HG03378 (cell line): ENCODE measurements around the gene FBXO9.
A peak's percentile ranks its signal among the peaks of the same experiment; 100 is the strongest.

Experiments used
- ATAC-seq: cut with Tn5 transposase; IDR thresholded peaks from one replicate; pipeline ENCODE4 v1.9.1; 2021; ENCODE audit warnings: mild to moderate bottlenecking, moderate library complexity; ENCODE audit not compliant: unreplicated experiment

Gene FBXO9

DNA sequence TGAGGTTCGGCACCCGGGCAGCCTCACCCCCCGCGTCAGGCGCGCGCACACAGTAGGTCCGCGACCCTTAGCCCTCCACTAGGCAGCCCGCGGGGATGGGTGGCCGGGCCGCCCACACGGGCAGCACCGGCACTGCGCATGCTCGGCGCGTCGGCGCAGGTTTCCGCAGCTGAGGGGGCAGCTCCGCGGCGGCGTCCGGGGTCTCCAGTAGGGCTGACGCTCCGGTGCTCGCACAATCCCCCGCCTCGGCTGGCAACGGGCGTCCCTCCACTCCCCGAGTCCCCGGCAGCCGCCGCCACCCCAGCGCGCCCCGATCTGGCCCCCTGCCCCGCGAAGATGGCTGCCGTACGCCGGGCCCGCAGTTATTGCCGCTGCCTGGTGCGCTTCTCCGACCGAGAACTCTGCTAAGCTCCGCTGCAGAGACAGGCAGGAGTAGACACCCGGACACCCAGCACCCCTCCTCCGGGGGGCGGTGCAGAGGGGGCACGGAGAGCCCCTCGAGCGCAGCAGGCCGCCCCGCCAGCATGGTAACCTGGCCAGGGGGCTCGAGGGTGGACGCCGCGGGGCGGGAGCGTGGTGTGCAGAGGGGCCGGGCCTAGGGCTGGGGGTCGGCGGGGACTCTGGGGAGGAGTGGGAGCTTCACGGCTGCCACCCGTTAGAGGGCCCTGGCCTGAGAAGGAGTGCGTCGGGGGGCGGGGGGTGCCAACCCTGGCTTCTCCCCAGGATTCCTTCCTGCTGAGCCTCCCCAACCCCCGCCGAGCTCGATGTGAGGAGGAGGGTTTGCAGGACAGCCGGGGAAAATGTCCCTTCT is at the start of gene FBXO9:
Gene FBXO9, plus strand, starts transcription at position 139 of the 811 bp plus-strand sequence. Its CDS starts 386 bp downstream, at position 525.
- ATAC-seq, result peak; percentile 33

DNA sequence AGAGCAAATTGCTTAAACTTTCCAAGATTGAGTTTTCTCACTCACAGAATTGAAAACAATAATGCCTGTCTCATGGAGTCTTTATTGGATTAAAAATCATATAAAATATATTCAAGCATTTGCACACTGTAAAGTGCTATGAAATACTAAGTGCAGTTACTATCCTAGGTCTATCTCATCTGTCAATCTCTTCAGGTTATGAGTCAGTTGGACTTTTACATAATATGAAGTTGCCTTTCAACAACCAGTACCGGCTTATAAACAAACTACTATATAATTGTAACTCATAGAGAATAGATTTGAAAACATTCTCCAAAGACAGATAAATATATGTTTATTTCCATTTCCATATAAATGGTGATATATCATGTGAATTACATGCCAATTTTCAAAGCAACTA is 49.7 kb upstream of the FBXO9 start:
- no peak for ATAC-seq

DNA sequence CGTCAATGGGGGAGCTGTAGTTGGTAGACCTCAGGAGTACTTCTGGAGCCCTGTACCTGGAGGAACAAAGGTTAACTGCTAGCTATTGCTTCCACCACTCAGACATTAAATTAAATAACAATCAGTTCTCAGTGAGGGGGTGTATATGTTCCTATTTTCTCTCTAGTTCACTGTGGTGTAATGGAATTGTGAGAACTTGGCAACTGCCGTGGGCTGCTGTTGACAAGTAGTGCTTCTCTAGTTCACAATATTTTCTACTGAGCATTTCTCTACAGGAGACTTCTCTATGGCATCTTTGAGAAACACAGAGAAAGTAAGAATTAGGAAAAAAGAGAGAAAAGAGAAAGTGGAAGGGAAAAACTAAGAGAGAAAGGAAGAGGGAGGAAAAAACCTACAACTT is 46.8 kb upstream of the FBXO9 start:
- ATAC-seq, result no peak

DNA sequence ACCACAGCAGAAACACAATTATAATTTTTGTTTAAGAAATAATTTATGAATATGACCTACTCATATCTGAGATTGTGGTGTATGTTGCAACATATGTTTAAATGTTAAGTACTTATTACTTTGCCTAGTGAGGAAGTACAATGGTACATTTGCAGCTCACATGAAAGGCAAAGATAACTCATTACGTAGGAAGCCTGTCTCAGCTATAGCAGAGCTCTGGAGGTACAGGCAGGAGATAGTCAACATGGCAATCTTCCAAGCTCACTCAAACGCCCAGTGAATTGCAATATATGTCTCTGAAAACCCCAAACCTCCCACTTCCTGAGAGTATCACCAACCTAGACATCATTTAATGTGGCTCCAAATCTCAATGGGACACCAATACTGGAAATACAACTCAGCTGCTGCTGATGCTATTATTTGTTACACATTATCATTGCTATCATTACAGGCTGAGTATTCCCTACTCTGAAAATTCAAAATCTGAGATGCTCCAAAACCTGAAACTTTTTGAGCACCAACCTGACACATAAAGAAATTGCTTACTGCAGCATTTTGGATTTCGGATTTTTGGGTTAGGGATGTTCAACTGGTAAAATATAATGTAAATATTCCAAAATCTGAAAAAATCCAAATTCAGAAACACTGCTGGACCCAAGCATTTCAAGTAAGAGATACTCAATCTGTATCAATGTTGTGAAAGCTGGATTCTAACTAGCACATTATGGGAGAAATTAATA is 45.0 kb upstream of the FBXO9 start:
- ATAC-seq, result no peak

DNA sequence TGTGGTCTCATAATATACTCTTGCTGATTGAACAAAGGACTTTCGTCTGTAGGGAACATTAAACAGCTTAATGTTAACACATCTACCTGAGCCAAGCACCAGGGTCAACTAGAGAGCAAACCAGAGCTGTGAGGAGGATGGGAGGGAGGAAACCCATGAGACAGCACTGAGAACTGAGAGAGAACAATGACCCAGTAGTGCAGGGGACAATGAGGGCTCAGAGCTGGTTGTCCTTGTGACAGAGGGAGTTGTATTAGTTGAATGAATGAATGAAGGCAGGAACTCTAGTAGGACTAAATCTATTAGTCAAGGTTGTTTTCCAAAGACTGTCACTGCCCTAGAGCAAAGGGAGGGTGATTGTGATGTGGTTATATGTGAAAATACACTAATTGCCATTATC is 41.9 kb upstream of the FBXO9 start:
- no peak for ATAC-seq

DNA sequence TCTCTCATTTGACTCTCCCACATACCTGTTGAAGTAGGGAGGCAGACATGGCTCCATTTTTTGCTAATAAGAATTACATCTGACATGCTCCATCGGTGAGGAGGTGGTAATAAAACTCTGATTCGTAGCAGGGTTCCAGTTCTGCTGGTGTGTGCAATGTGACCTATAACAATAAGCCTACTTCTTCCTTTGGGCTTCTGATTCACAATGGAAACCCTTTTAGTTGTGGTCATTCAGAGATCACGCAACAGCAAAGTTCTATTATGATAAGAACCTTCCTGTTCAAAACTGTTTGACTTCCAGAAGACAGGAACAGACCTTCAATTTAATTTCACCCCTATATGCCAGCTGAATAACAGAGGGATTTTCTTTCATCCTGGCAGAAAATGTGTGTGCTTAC is 38.7 kb upstream of the FBXO9 start:
- no peak for ATAC-seq

DNA sequence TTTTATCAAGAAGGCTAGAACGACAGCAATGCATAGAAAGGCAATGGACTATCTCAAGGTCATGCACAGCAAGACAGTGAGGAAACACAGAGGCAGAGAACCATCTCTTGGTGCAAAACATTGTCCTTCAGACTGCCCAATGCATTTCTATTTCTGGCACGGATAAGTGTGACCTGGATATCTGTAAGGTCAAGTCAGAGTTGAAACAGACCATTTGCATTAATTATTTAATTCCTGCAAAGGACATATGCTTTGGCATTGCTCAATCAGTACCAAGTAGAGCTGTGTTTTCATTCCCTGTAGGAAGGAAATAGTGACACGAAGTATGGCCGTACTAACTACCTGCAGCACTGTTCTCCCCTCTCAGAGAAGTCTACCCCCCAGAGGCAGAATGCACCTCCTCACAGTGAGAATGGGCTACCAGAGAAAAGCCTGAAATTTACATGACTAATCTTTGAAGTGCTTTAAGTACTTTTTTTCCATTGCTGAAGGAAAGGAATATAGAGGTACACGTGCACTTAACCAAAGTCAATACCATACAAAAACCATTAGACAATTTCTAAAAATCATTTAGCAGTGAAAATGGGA is 38.0 kb upstream of the FBXO9 start:
- no peak for ATAC-seq

DNA sequence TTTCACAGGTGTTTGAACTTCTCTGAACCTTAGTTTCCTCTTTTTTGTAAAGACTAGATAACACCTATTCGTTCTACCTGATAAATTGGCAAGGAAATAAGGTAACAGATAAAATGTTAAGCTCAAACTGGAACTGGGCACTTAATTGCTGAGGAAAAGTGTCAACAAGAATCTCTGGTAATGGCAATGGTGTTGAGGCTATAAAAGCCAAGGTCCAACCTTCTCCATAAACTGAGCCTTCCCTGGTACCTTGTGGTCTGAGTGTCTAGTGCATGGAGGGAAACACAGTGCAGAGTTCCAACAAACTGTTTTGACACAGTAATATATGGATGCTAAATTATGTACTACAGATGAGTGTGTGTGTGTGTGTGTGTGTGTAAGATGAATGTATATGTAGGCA is 36.7 kb upstream of the FBXO9 start:
- no peak for ATAC-seq

DNA sequence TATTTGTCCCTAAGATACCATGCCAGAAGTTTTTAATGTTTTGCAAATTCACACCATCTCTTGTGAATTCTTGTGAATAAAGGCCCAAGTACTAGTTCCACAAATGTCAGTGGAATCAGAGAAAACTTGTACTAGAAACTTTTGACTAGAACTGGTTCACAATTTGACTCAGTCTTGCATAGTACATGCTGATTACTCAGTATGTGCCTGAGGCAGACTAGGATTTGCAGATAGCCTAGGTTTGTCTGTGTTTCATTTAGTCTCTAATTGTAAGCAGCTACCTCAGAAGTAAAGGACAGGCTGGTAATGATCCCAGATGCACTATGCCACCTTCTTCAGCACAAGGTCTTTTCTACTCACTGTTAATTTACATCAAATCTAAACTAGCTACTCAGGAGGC is 35.9 kb upstream of the FBXO9 start:
- no peak for ATAC-seq

DNA sequence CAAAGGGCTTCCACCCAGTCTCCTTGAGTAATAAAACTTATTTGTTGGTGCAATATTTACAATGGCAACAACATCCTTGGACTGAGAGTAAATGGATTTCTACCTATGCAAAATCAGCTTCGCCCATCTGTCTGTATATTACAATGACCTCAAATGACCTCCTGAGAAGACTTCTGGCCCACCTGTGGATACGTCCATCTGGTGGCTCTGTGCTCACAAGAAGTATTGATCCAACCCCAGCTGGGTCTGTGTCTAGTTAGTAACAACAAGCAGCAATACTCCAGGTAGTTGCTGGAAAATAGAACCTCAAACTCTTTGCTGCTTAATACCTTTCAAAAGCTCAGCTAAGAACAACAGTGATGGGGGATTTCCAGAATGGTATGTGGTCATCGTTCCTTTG is 35.4 kb upstream of the FBXO9 start:
- ATAC-seq, result no peak

DNA sequence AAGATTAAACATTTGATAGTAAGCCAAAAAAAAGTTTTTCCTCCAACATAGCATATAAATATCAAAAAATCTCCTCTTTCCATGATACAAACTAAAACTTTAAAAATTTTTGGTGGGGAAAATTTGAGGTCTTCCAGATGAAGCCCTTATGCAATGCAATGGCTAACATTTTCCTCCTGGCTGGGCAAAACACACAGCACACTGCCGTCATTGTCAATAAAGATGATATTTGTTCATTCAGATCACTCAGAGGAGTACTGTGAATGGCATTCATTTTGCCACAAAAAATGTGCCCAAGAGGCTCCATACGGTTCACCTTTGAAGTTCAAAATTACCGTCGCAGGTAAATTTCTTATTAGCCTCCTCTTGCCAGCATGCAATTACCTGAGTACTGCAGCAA is 33.9 kb upstream of the FBXO9 start:
- ATAC-seq, result no peak

DNA sequence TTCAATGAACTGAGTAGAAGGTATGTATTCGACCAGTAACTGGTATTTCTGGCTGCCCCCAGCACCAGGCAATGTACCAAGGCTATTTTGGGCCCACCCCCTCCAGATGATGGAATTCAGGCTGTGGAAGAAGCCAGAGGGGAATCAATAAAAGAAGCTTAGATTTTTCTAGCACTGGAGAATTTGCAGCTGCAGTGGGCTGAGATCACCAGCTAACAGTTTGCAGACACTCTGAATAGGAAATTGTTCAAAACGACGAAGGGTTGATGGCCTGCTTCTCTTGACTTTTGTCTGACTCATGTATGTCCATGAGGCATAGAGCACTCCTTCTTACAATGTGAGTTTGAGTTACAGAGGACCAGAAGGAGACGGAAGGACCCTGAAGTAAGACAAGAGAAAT is 32.4 kb upstream of the FBXO9 start:
- no peak for ATAC-seq

DNA sequence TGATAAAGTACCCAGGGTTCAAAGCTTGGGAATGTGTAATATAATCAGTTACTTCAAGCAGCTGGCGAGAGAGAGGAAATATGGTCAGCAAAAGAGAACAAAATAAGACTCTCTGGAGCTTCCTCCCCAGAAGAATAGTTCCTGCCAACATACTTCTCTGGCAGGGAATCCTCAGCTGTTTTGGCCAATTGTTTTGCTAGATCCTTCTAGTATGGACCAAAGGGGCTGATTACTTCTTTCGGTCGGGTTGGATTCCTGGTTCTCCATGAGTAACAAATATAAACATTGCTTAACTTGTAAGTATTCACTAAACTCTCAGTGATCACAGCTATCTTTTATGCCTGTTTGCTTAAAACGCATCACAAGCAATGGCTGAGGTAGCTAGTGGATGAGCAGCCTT is 31.4 kb upstream of the FBXO9 start:
- ATAC-seq, result no peak

DNA sequence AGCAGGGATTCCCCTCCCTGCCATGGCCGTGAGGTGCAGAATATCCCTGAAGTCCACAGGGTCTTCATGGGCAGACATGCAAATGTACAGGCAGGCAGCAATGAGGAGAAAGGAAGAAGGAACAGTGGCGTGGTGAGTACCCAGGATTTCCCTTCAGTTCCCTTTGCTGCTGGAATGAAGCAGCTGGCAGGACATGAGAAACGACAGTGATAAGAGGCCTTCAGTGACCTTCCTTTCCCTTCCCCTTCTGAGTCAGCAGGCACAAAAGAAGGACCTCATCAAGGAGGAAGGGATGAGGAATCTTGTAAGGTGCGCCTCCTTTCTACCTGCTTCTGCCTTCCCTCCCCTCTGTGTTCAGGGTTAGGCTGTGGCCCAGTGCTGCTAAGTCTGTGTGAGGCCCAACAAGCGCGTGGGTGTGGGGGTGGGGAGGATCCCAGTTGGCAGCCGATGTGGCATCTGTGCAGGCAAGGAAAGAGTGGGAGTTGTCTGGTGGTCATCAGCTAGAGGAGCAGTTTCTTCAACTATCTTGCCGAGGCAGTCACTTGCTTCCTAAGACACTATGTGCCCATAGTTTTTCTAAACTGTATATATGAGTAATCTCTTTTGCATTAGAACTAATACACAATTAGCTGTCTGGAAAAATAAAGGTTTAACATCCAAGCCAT is 29.5 kb upstream of the FBXO9 start:
- ATAC-seq, result no peak

DNA sequence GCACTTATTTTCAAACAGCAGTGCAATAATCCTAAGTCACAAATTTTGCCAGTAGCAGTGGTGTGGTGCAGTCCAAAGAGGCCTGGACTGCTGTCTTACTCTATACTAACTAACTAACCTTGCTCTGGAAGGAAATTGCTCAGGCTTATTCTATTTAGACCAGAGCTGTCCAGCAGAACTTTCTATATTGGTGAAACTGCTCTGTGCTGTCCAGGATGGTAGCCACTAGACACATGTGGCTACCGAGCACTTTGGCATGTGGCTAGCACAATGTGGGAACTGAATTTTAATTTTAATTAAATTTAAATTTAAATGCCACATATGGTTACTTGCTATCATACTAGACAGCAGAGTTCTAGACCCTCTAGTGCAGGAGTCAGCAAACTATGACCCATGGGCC is 27.1 kb upstream of the FBXO9 start:
- ATAC-seq, result no peak

DNA sequence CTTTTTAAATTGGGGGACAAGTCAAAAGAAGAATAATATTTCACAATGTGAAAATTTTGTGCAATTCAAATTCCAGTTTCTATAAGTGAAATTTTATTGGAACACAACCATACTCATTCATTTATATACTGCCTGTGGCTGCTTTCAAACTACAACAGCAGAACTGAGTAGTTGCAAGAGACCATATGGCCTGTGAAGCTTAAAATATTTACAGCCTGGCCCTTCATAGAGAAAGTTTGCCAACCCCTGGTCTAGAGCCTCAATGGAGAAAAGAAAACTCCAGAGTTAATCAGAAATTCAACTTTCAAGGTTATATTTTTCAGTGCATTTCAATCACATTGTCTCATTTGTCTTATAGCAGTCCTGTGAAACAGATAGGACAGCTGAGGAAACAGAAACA is 26.6 kb upstream of the FBXO9 start:
- ATAC-seq, result no peak

DNA sequence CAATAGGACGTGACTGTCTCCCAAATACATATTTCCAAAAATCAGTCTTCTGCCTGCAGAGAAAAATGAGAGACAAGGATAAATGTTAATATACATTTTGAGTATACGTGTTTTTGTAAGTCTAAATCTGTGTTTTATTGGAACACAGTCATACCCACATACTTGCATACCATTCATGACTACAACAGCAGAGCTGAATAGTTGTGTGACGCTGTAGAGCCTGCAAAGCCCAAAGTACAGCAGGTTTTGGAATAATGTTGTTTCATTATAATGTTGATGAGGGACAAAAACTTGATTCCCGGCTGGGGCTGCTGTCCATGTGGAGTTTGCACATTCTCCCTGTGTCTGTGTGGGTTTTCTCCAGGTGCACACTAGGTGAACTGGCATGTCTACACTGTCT is 23.8 kb upstream of the FBXO9 start:
- ATAC-seq, result no peak

DNA sequence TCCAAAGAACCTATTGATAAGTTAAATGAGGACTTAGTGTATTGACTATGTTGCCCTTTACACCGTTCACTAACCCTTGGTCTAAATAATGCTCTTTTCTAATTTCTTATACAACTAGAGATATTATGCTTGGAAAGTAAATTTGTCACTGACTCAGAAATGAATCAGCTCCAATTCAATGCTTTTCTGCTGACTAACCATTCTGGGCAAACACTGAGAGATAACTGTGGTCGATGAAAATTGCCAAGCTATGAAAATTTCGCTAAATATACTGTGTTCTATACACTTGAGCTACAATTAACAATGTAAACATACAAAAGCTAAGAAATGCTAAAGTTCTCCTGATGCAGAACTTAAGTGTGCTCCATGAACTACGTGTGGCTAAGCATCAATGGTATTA is 23.1 kb upstream of the FBXO9 start:
- no peak for ATAC-seq

DNA sequence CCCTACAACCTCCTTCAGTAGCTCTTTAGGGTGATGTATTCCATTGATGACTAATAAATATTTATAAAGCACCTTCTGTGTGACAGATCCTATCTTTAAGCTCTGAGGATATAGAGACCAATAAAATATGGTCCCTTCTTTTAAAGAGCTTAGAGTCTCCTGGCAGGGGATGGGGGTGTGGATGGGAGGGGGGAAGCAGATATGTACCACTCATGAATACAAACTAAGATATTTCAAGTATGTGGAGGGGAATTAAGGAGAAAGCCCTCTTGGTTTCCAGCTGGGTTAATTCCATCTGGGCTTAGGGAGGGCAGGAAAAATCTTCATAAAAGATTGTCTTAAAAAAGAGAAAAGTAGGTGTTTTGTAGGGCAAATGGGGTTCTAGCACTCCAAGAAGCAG is 21.6 kb upstream of the FBXO9 start:
- no peak for ATAC-seq

DNA sequence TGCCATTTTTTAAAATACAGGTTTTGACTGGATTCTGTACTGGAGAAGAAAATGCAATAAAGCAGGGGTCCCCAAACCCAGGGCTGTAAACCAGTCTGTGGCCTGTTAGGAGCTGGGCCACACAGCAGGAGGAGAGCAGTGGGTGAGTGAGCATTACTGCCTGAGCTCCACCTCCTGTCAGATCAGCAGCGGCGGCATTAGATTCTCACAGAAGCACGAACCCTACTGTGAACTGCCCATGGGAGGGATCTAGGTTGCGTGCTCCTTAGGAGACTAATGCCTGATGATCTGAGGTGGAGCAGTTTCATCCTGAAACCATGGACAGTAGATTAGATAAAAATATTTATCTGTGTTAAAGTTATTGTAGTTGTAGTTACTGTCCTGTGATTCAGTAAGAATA is 21.1 kb upstream of the FBXO9 start:
- ATAC-seq, result no peak

DNA sequence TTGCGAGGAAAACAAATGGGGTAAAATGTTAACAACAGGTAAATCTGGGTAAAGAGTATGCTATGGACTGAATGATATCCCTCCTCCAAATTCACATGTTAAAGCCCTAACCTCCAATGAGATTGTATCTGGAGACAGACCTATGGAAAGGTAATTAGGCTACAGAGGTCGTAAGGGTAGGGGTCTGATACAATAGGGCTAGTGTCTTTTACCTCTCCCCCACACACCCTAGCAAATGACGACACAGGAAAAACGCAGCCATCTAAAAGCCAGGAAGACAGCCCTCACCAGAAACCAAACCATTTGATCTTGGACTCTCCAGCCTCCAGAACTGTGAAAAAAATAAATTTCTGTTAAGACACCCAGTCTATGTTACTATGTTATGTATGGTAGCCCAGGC is 20.6 kb upstream of the FBXO9 start:
- ATAC-seq, result no peak
